Chondrocyte (in vitro differentiated cells): Measurements from ENCODE around the gene CLPTM1L. TPM values are rescaled to one million over a fixed set of nuclear protein-coding genes. Genes with fewer than 3 reads are reported as not detected.

Experiments used
- DNase-seq: peaks from one replicate; pipeline ENCODE4 v3.0.0; 2021; ENCODE audit warnings: mixed read lengths, low spot score
- H3K27ac Mint-ChIP-seq: one replicate; pipeline ENCODE4 v1.8.0; 2021; ENCODE audit warnings: mild to moderate bottlenecking, moderate library complexity, mixed read lengths; ENCODE audit not compliant: unreplicated experiment
- H3K27me3 Mint-ChIP-seq: 2 replicates; pipeline ENCODE4 v1.8.0; 2021; ENCODE audit warnings: low read depth, mixed read lengths
- H3K36me3 Mint-ChIP-seq: 2 replicates; pipeline ENCODE4 v1.8.0; 2021; ENCODE audit warnings: low read depth, mixed read lengths
- H3K4me1 Mint-ChIP-seq: 2 replicates; pipeline ENCODE4 v1.8.0; 2021; ENCODE audit warnings: low read depth, mild to moderate bottlenecking, mixed read lengths
- H3K4me3 Mint-ChIP-seq: one replicate; pipeline ENCODE4 v1.8.0; 2021; ENCODE audit warnings: mild to moderate bottlenecking, moderate library complexity, mixed read lengths; ENCODE audit not compliant: unreplicated experiment
- H3K9me3 Mint-ChIP-seq: 2 replicates; pipeline ENCODE4 v1.8.0; 2021; ENCODE audit warnings: low read depth, mixed read lengths
- CTCF ChIP-seq: fragments of 200-600 bp; sonication (generic); IDR thresholded peaks from 2 replicates; pipeline ENCODE4 v1.5.0; 2021; ENCODE audit warnings: antibody characterized with exemption, mild to moderate bottlenecking, moderate library complexity
- total RNA-seq: library from RNA; stranded (reverse); gene quantifications from 3 replicates; pipeline ENCODE4 v1.2.1, GENCODE V29; 2021

Gene CLPTM1L
- total RNA-seq, 1 donor from 2014 or later = 81.6 TPM

- Mint-ChIP-seq H3K4me3 (peak overlapping the region; percentile 85), H3K36me3 (no peaks in the 10 kb centered on the region), H3K9me3 (peaks cover 4% of the 10 kb centered on the region), H3K4me1 (peaks cover 15% of the 10 kb centered on the region), H3K27ac (no peak overlapping the region), H3K27me3 (peaks cover 60% of the 10 kb centered on the region)
- DNase-seq = no peak
- no peak for TF ChIP-seq CTCF
These were observed 42.3 kb upstream of the CLPTM1L start for GRCh38 chr5:1387059-1387755.

DNA sequence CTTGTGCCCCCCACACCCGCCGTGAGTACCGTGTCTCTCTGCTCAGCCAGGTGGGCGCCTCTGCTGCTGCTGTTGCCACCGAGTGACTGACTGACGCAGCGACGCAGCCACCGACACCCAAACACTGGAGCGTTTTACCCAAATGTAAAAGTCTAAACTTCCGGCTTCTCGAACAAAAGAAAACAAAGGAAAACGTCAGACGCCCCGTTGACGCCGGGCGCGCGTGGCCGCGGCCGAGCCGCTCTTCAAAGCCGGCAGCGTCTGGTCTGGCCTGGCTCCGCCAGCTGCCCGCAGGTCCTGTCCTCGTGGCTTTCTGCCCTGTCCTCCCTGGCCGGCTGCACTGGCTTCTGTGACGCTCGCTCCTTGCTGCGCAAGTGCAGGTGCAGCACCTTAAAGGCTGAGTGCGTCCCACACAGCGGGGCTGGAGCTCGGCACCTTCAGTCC lies 41.4 kb upstream of the CLPTM1L start:
- DNase-seq = peak; percentile 94
- TF ChIP-seq CTCF = no peak
- Mint-ChIP-seq H3K27ac (peak overlapping the region; percentile 38), H3K4me3 (peak overlapping the region; percentile 85), H3K9me3 (peaks cover 4% of the 10 kb centered on the region), H3K27me3 (peaks cover 64% of the 10 kb centered on the region), H3K4me1 (peaks cover 15% of the 10 kb centered on the region), H3K36me3 (no peaks in the 10 kb centered on the region)

GRCh38 chr5:1385395-1386273 lies 40.7 kb upstream of the CLPTM1L start:
- H3K9me3 Mint-ChIP-seq = peaks cover 4% of the 10 kb centered on the region
- H3K4me3 Mint-ChIP-seq = peak overlapping the region; percentile 85
- H3K27me3 Mint-ChIP-seq = peaks cover 68% of the 10 kb centered on the region
- H3K27ac Mint-ChIP-seq = peak overlapping the region; percentile 38
- peaks cover 15% of the 10 kb centered on the region for H3K4me1 Mint-ChIP-seq
- no peak for TF ChIP-seq CTCF
- DNase-seq = peak; percentile 92
- H3K36me3 Mint-ChIP-seq = no peaks in the 10 kb centered on the region

- no peak overlapping the region for H3K4me3 Mint-ChIP-seq
- H3K9me3 Mint-ChIP-seq = peaks cover 4% of the 10 kb centered on the region
- no peak for TF ChIP-seq CTCF
- no peak overlapping the region for H3K27ac Mint-ChIP-seq
- peaks cover 69% of the 10 kb centered on the region for H3K27me3 Mint-ChIP-seq
- DNase-seq = no peak
- H3K36me3 Mint-ChIP-seq = no peaks in the 10 kb centered on the region
- peaks cover 18% of the 10 kb centered on the region for H3K4me1 Mint-ChIP-seq
These were observed 39.6 kb upstream of the CLPTM1L start for GRCh38 chr5:1384521-1384920.

GRCh38 chr5:1383886-1384401 lies 39.0 kb upstream of the CLPTM1L start:
- Mint-ChIP-seq H3K4me1 (peaks cover 18% of the 10 kb centered on the region), H3K36me3 (no peaks in the 10 kb centered on the region), H3K27me3 (peaks cover 66% of the 10 kb centered on the region), H3K4me3 (no peak overlapping the region), H3K9me3 (peaks cover 4% of the 10 kb centered on the region), H3K27ac (no peak overlapping the region)
- no peak for DNase-seq
- no peak for TF ChIP-seq CTCF
